H9 (cell line): ENCODE data around the gene CACNA1A. TPM values are rescaled to one million over a fixed set of nuclear protein-coding genes. Genes with fewer than 3 reads are reported as not detected.

Experiments used
- DNase-seq: peaks from one replicate; pipeline ENCODE4 v3.0.0-alpha.2; 2017
- H2AFZ ChIP-seq: one replicate; pipeline ENCODE4 v1.6.1; 2013; ENCODE audit warnings: mild to moderate bottlenecking, low read length, control low read depth, moderate library complexity
- H2AK5ac ChIP-seq: 2 replicates; pipeline ENCODE4 v1.6.1; 2013; ENCODE audit warnings: low read length, control low read depth, mixed read lengths; ENCODE audit not compliant: insufficient read length
- H2BK120ac ChIP-seq: one replicate; pipeline ENCODE4 v1.6.1; 2013; ENCODE audit warnings: low read depth, mild to moderate bottlenecking, low read length, control low read depth, inconsistent platforms; ENCODE audit not compliant: poor library complexity, severe bottlenecking
- H2BK12ac ChIP-seq: 2 replicates; pipeline ENCODE4 v1.6.1; 2013; ENCODE audit warnings: low read length, control low read depth, mixed read lengths, low read depth; ENCODE audit not compliant: insufficient read length
- H2BK15ac ChIP-seq: 2 replicates; pipeline ENCODE4 v1.6.1; 2013; ENCODE audit warnings: low read depth, low read length, control low read depth
- H2BK20ac ChIP-seq: one replicate; pipeline ENCODE4 v1.6.1; 2013; ENCODE audit warnings: low read depth, mild to moderate bottlenecking, low read length, control low read depth, inconsistent platforms; ENCODE audit not compliant: poor library complexity, severe bottlenecking
- H2BK5ac ChIP-seq: 2 replicates; pipeline ENCODE4 v1.6.1; 2013; ENCODE audit warnings: low read length, control low read depth, mixed read lengths; ENCODE audit not compliant: insufficient read length
- H3K14ac ChIP-seq: 2 replicates; pipeline ENCODE4 v1.6.1; 2013; ENCODE audit warnings: low read length, control low read depth; ENCODE audit not compliant: insufficient read depth
- H3K18ac ChIP-seq: 2 replicates; pipeline ENCODE4 v1.6.1; 2013; ENCODE audit warnings: low read depth, mild to moderate bottlenecking, mixed read lengths, low read length, control low read depth; ENCODE audit not compliant: insufficient read length
- H3K23ac ChIP-seq: 2 replicates; pipeline ENCODE4 v1.6.1; 2013; ENCODE audit warnings: low read length, control low read depth, mixed read lengths, low read depth; ENCODE audit not compliant: insufficient read length
- H3K23me2 ChIP-seq: 2 replicates; pipeline ENCODE4 v1.6.1; 2013; ENCODE audit warnings: low read depth, mild to moderate bottlenecking, mixed read lengths, low read length, control low read depth; ENCODE audit not compliant: insufficient read length, poor library complexity, severe bottlenecking
- H3K27ac ChIP-seq: 2 replicates; pipeline ENCODE4 v1.5.1; 2013; ENCODE audit warnings: low read length, control low read depth, mixed read lengths, low read depth; ENCODE audit not compliant: insufficient read length
- H3K27me3 ChIP-seq: 2 replicates; pipeline ENCODE4 v1.6.1; 2013; ENCODE audit warnings: low read length, control low read depth, inconsistent platforms; ENCODE audit not compliant: insufficient read depth
- H3K4ac ChIP-seq: 2 replicates; pipeline ENCODE4 v1.6.1; 2013; ENCODE audit warnings: low read depth, mild to moderate bottlenecking, control low read depth, inconsistent platforms, low read length, moderate library complexity
- H3K4me1 ChIP-seq: 2 replicates; pipeline ENCODE4 v1.6.1; 2013; ENCODE audit warnings: low read length, control low read depth, inconsistent platforms; ENCODE audit not compliant: insufficient read depth
- H3K4me2 ChIP-seq: 2 replicates; pipeline ENCODE4 v1.6.1; 2013; ENCODE audit warnings: low read length, control low read depth, mixed read lengths; ENCODE audit not compliant: insufficient read length, insufficient read depth
- H3K56ac ChIP-seq: 2 replicates; pipeline ENCODE4 v1.6.1; 2013; ENCODE audit warnings: low read depth, mild to moderate bottlenecking, mixed read lengths, low read length, control low read depth; ENCODE audit not compliant: insufficient read length
- H3K79me1 ChIP-seq: 2 replicates; pipeline ENCODE4 v1.6.1; 2013; ENCODE audit warnings: low read depth, mild to moderate bottlenecking, moderate library complexity, low read length, control low read depth, inconsistent platforms; ENCODE audit not compliant: insufficient read depth, poor library complexity, severe bottlenecking
- H3K79me2 ChIP-seq: 2 replicates; pipeline ENCODE4 v1.6.1; 2013; ENCODE audit warnings: low read length, control low read depth, inconsistent platforms; ENCODE audit not compliant: insufficient read depth
- H3K9ac ChIP-seq: 2 replicates; pipeline ENCODE4 v1.6.1; 2013; ENCODE audit warnings: low read length, control low read depth, mixed read lengths; ENCODE audit not compliant: insufficient read length; ENCODE audit errors: extremely low read depth
- H3K9me3 ChIP-seq: one replicate; pipeline ENCODE4 v1.6.1; 2013; ENCODE audit warnings: low read depth, low read length, inconsistent platforms; ENCODE audit not compliant: control insufficient read depth
- H3T11ph ChIP-seq: one replicate; pipeline ENCODE4 v1.6.1; 2013; ENCODE audit warnings: mild to moderate bottlenecking, low read length, control low read depth, inconsistent platforms
- H4K20me1 ChIP-seq: one replicate; pipeline ENCODE4 v1.6.1; 2013; ENCODE audit not compliant: control insufficient read depth, insufficient read length, insufficient read depth
- H4K5ac ChIP-seq: 2 replicates; pipeline ENCODE4 v1.6.1; 2013; ENCODE audit warnings: low read depth, mild to moderate bottlenecking, mixed read lengths, low read length, control low read depth; ENCODE audit not compliant: insufficient read length
- H4K8ac ChIP-seq: replicated peaks from 2 replicates; pipeline ENCODE4 v1.6.1; 2013; ENCODE audit warnings: low read length, control low read depth, mixed read lengths, low read depth; ENCODE audit not compliant: insufficient read length
- H4K91ac ChIP-seq: 2 replicates; pipeline ENCODE4 v1.6.1; 2013; ENCODE audit warnings: low read depth, mild to moderate bottlenecking, moderate library complexity, mixed read lengths, low read length, control low read depth; ENCODE audit not compliant: insufficient read length
- H3K27ac Mint-ChIP-seq, 3 experiments: 2 replicates in 2 of 3; 3 replicates in 1 of 3; pipeline ENCODE4 v1.8.0; 2020 to 2021; ENCODE audit warnings: mixed read lengths in 3 of 3, mild to moderate bottlenecking in 1 of 3, moderate library complexity in 1 of 3
- H3K27me3 Mint-ChIP-seq: 2 replicates; pipeline ENCODE4 v1.8.0; 2021; ENCODE audit warnings: low read depth, mild to moderate bottlenecking, moderate library complexity, mixed read lengths
- H3K36me3 Mint-ChIP-seq, 3 experiments: 2 replicates in 2 of 3; 3 replicates in 1 of 3; pipeline ENCODE4 v1.8.0; 2020 to 2021; ENCODE audit warnings: low read depth in 3 of 3, mixed read lengths in 3 of 3; ENCODE audit not compliant: insufficient read depth in 1 of 3
- H3K4me1 Mint-ChIP-seq, 2 experiments: 2 replicates each; pipeline ENCODE4 v1.8.0; 2020; ENCODE audit warnings: mixed read lengths in 2 of 2
- H3K4me3 Mint-ChIP-seq, 2 experiments: 2 replicates in 1 of 2; 3 replicates in 1 of 2; pipeline ENCODE4 v1.8.0; 2020 to 2021; ENCODE audit warnings: mild to moderate bottlenecking in 2 of 2, mixed read lengths in 2 of 2, moderate library complexity in 1 of 2
- H3K9me3 Mint-ChIP-seq, 2 experiments: 2 replicates in 1 of 2; 3 replicates in 1 of 2; pipeline ENCODE4 v1.8.0; 2020; ENCODE audit warnings: mild to moderate bottlenecking in 2 of 2, mixed read lengths in 2 of 2, moderate library complexity in 1 of 2
- CTCF ChIP-seq: fragments of 200-600 bp; sonication (generic); conservative IDR thresholded peaks from 3 replicates; pipeline ENCODE4 v1.8.0; 2021; ENCODE audit warnings: antibody characterized with exemption, mild to moderate bottlenecking
- total RNA-seq: library from RNA; stranded (reverse); gene quantifications from 2 replicates; pipeline ENCODE4 v1.2.1, GENCODE V29; 2021

The CACNA1A gene
- total RNA-seq, 1 experiment from 2014 or later, result 8.0 TPM

- Histone ChIP-seq H3K18ac (no peak overlapping the region), H4K8ac (no peak overlapping the region), H2BK15ac (no peak overlapping the region), H4K5ac (no peak overlapping the region), H3K27ac (no peak overlapping the region), H3K79me2 (no peaks in the 10 kb centered on the region), H2BK5ac (no peak overlapping the region), H3K79me1 (no peaks in the 10 kb centered on the region), H2BK120ac (no peak overlapping the region), H3K4ac (no peak overlapping the region), H3K23me2 (no peaks in the 10 kb centered on the region), H3K56ac (no peak overlapping the region), H3K14ac (no peak overlapping the region), H2BK20ac (no peak overlapping the region), H3K4me2 (no peak overlapping the region), H4K20me1 (peaks cover 2% of the 10 kb centered on the region), H3K9me3 (no peaks in the 10 kb centered on the region), H3K9ac (no peak overlapping the region), H2AFZ (no peak overlapping the region), H3K4me1 (no peaks in the 10 kb centered on the region), H3K23ac (no peak overlapping the region), H2AK5ac (no peak overlapping the region), H2BK12ac (no peak overlapping the region), H4K91ac (no peak overlapping the region), H3T11ph (no peak overlapping the region), H3K27me3 (no peaks in the 10 kb centered on the region)
- no peak for DNase-seq
- TF ChIP-seq CTCF, result no peak
- Mint-ChIP-seq H3K4me1 (no peaks in the 10 kb centered on the region), H3K36me3 (no peaks in the 10 kb centered on the region; a peak in 1 of 7 replicates), H3K4me3 (no peak overlapping the region), H3K27me3 (peaks cover 3% of the 10 kb centered on the region), H3K9me3 (no peaks in the 10 kb centered on the region; a peak in 1 of 5 replicates), H3K27ac (no peak overlapping the region)
Measured at GRCh38 chr19:13376537-13376936, 129.7 kb downstream of the CACNA1A start.
